Measurements from ENCODE around the gene CASP9.

Gene CASP9

GRCh38 chr1:15445390-15446122 is 78.5 kb downstream of the CASP9 start:
- no peak for DNase-seq (ENCODE audit: low spot score)

GRCh38 chr1:15444468-15445389 is 79.3 kb downstream of the CASP9 start:
- DNase-seq (ENCODE audit: low spot score): no peak

- no peak for DNase-seq (ENCODE audit: low spot score)
These were observed 80.7 kb downstream of the CASP9 start for GRCh38 chr1:15443281-15443680.

- no peak for DNase-seq (ENCODE audit: low spot score)
These were observed 81.3 kb downstream of the CASP9 start for GRCh38 chr1:15442759-15443158.

- no peak for DNase-seq (ENCODE audit: low spot score)
These were observed 81.9 kb downstream of the CASP9 start for GRCh38 chr1:15442119-15442518.
